Activated gamma-delta T cell treated with Interleukin-2 at 50 U/mL for 16 hours (primary cell): ENCODE measurements around the gene C1orf35.

ENCODE experiments used
- DNase-seq: peaks from one replicate; pipeline ENCODE4 v3.0.0-alpha.2; 2020

Gene C1orf35

GRCh38 chr1:228093050-228093906, 9.8 kb downstream of the C1orf35 start:
- no peak for DNase-seq

GRCh38 chr1:228092342-228093049, 10.6 kb downstream of the C1orf35 start:
- no peak for DNase-seq

- DNase-seq, result no peak
These were observed 12.0 kb downstream of the C1orf35 start for GRCh38 chr1:228091084-228091483.

GRCh38 chr1:228090613-228091081, 12.5 kb downstream of the C1orf35 start:
- no peak for DNase-seq

GRCh38 chr1:228089519-228090380, 13.4 kb downstream of the C1orf35 start:
- DNase-seq, result no peak

GRCh38 chr1:228088586-228089498, 14.3 kb downstream of the C1orf35 start:
- no peak for DNase-seq

GRCh38 chr1:228087771-228088251, 15.3 kb downstream of the C1orf35 start:
- peak; percentile 32 for DNase-seq

GRCh38 chr1:228085287-228085951, 17.7 kb downstream of the C1orf35 start:
- no peak for DNase-seq

GRCh38 chr1:228084797-228085196, 18.3 kb downstream of the C1orf35 start:
- DNase-seq, result no peak

- DNase-seq, result no peak
These were observed 18.8 kb downstream of the C1orf35 start for GRCh38 chr1:228084325-228084724.

- no peak for DNase-seq
These were observed 19.2 kb downstream of the C1orf35 start for GRCh38 chr1:228083871-228084278.

GRCh38 chr1:228082918-228083870, 19.9 kb downstream of the C1orf35 start:
- peak; percentile 35 for DNase-seq

- DNase-seq, result peak; percentile 91
These were observed 20.8 kb downstream of the C1orf35 start, which contains the start of gene ARF1 for GRCh38 chr1:228082214-228082917. Gene ARF1 (plus strand): TSS chr1:228082708. CDS start chr1:228097115, 14,407 bp downstream.

- no peak for DNase-seq
These were observed 21.4 kb downstream of the C1orf35 start for GRCh38 chr1:228081578-228082213.

GRCh38 chr1:228081144-228081543, 22.0 kb downstream of the C1orf35 start:
- DNase-seq, result no peak

- DNase-seq, result no peak
These were observed 23.4 kb downstream of the C1orf35 start for GRCh38 chr1:228079601-228080263.

- DNase-seq, result no peak
These were observed 24.1 kb downstream of the C1orf35 start for GRCh38 chr1:228079013-228079412.
